NCI-H2107 treated with DMSO at 0.1 percent for 48 hours (cell line): ENCODE results near the gene ACP5.
"Not testable (repeated sequence)": the region's sequence is repeated elsewhere in the genome, so short reads cannot be mapped to it uniquely, and the experiment has no call there.

ENCODE experiments used
- DNase-seq: peaks from one replicate; lab custom pipeline; 2025; ENCODE audit not compliant: unreplicated experiment; lab: John Stamatoyannopoulos, UW

ACP5 gene

GRCh38 chr19:11580116-11580515, 2.7 kb upstream of the ACP5 start:
- DNase-seq, result no peak

- DNase-seq, result no peak
Measured at GRCh38 chr19:11578258-11579142, 1.1 kb upstream of the ACP5 start.

- no peak for DNase-seq
Measured at GRCh38 chr19:11576227-11576626, 1.2 kb downstream of the ACP5 start.

- DNase-seq, result no peak
Measured at GRCh38 chr19:11574689-11575088, 2.8 kb downstream of the ACP5 start.

GRCh38 chr19:11573763-11574162, 3.7 kb downstream of the ACP5 start:
- DNase-seq, result not testable (repeated sequence)

GRCh38 chr19:11573354-11573753, 4.1 kb downstream of the ACP5 start:
- not testable (repeated sequence) for DNase-seq

- no peak for DNase-seq
Measured at GRCh38 chr19:11570039-11570462, 7.4 kb downstream of the ACP5 start.

GRCh38 chr19:11566164-11566563, 11.3 kb downstream of the ACP5 start:
- DNase-seq, result no peak

GRCh38 chr19:11565649-11565980, 11.8 kb downstream of the ACP5 start:
- DNase-seq, result not testable (repeated sequence)

- not testable (repeated sequence) for DNase-seq
Measured at GRCh38 chr19:11564082-11564807, 13.2 kb downstream of the ACP5 start.

- DNase-seq, result no peak
Measured at GRCh38 chr19:11563532-11563931, 13.9 kb downstream of the ACP5 start.

GRCh38 chr19:11560404-11561051, 16.9 kb downstream of the ACP5 start:
- no peak for DNase-seq

- DNase-seq, result peak; percentile 92
Measured at GRCh38 chr19:11558881-11559828, 18.3 kb downstream of the ACP5 start, which contains the start of gene ELOF1. TSS of gene ELOF1 (minus strand) at chr19:11559230. CDS start at chr19:11554347, 4,883 bp downstream.

GRCh38 chr19:11556634-11557420, 20.6 kb downstream of the ACP5 start:
- DNase-seq, result no peak

- DNase-seq, result no peak
Measured at GRCh38 chr19:11555246-11555645, 22.2 kb downstream of the ACP5 start.

GRCh38 chr19:11554160-11554559, 23.3 kb downstream of the ACP5 start:
- DNase-seq, result no peak

- no peak for DNase-seq
Measured at GRCh38 chr19:11552666-11553372, 24.6 kb downstream of the ACP5 start.

- no peak for DNase-seq
Measured at GRCh38 chr19:11551603-11552235, 25.7 kb downstream of the ACP5 start.

- DNase-seq, result no peak
Measured at GRCh38 chr19:11550265-11550664, 27.2 kb downstream of the ACP5 start.
